Loucy (cell line): ENCODE results near the gene PLEKHO2.

ENCODE experiments used
- EZH2phosphoT487 ChIP-seq: fragments of 200-600 bp; IDR thresholded peaks from 2 replicates; pipeline ENCODE4 v1.6.1; 2018; ENCODE audit warnings: antibody characterized with exemption, mild to moderate bottlenecking, moderate library complexity, borderline replicate concordance
- TF ChIP-seq, protein P1 (sequence below): fragments of 200-600 bp; sonication (generic); conservative IDR thresholded peaks from 2 replicates; pipeline ENCODE4 v1.5.1; 2014; ENCODE audit warnings: mild to moderate bottlenecking, antibody characterized with exemption, low read length

DNA sequence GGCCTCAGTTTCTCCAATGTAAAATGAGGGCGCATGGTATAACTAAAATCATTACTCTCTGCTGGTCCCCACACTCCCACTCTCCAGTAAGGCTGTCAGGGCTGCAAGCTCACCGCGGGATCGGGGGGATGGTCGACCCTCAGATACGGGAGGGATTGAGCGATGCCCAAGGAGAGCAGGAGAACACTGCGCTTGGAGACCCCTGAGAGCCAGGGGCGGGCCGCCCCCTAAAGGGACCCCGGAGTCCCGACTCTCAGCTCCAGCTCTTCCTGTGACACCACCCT lies 713 bp upstream of the PLEKHO2 start:
- TF ChIP-seq, protein P1, sequence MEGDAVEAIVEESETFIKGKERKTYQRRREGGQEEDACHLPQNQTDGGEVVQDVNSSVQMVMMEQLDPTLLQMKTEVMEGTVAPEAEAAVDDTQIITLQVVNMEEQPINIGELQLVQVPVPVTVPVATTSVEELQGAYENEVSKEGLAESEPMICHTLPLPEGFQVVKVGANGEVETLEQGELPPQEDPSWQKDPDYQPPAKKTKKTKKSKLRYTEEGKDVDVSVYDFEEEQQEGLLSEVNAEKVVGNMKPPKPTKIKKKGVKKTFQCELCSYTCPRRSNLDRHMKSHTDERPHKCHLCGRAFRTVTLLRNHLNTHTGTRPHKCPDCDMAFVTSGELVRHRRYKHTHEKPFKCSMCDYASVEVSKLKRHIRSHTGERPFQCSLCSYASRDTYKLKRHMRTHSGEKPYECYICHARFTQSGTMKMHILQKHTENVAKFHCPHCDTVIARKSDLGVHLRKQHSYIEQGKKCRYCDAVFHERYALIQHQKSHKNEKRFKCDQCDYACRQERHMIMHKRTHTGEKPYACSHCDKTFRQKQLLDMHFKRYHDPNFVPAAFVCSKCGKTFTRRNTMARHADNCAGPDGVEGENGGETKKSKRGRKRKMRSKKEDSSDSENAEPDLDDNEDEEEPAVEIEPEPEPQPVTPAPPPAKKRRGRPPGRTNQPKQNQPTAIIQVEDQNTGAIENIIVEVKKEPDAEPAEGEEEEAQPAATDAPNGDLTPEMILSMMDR = no peak
- TF ChIP-seq EZH2phosphoT487 = no peak
